ENCODE data around the gene HTT-AS.

DNA sequence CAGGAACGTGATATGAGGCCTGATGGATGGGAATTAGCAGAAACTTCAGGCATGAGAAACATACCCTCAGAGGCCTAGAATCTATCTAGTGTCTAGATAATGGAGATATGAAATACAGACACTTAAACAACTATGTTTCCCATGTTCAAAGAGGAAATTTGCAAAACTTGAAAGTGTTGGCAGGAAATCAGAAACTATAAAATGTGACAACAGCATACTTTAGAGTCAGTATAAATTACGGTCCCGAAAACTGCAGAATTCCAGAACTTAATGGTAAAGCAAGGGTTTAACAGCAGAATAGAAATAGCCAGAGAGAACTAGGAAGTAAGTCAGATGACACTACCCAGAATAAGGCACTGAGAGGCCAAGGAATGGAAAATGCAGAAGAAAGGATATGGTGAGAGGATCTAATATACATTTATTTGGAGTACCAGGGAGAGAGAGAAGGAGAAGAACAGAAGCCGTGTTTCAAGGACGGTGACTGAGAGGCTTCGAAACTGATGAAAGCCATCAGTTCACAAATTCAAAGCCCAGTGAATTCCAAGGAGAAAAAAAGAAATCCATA is 7.4 kb downstream of the HTT-AS start:
- no peak for TF ChIP-seq GATA2 (IDR thresholded peaks at IDR 0.05; ENCODE audit: low read depth, low read length)
- TF ChIP-seq GATA3 (IDR thresholded peaks at IDR 0.05; ENCODE audit: low read depth, low read length), result no peak

Measured in SH-SY5Y (cell line).